GM19467 (cell line): ENCODE data around the gene SH3BP2.
A peak's percentile ranks its signal among the peaks of the same experiment; 100 is the strongest.

Source experiments
- ATAC-seq: cut with Tn5 transposase; IDR thresholded peaks from one replicate; pipeline ENCODE4 v1.9.1; 2021; ENCODE audit warnings: mild to moderate bottlenecking, moderate library complexity; ENCODE audit not compliant: unreplicated experiment

Gene SH3BP2

GRCh38 chr4:2831611-2832308, 38.9 kb downstream of the SH3BP2 start:
- ATAC-seq: no peak

DNA sequence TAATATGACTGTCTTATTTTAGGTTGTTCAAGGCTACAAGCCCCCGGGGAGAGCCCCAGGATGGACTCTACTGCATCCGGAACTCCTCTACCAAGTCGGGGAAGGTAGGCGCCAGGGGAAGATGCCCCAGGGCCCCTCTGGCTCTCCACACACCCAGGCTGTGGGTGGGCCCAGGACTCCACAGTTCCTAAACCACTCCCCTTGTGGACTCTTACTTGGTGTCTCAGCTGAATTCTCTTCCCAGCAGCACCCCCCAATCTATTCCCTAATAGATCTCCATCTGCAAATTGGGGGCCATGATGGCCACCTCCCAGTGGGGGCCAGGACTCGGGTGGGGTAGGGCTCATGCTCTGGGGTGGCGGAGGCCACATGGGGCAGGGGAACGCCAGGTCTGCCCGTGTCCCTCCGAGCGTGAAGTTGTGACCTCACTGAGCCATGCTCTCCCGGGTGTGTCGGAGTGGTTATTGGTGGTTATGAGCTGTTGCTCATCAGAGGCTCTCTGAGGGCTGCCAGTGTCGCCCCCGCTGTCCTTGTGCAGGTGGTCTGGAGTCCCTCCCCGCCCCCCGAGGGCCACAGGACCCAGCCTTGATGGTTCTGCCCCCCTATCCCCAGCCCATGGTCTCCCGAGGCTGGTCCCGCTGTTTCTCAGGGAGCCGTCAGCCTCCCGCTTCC, 39.6 kb downstream of the SH3BP2 start:
- ATAC-seq: peak; percentile 59

- no peak for ATAC-seq
Observed at GRCh38 chr4:2832981-2833670, 40.2 kb downstream of the SH3BP2 start.

- ATAC-seq: no peak
Observed at GRCh38 chr4:2833671-2834000, 40.8 kb downstream of the SH3BP2 start.

DNA sequence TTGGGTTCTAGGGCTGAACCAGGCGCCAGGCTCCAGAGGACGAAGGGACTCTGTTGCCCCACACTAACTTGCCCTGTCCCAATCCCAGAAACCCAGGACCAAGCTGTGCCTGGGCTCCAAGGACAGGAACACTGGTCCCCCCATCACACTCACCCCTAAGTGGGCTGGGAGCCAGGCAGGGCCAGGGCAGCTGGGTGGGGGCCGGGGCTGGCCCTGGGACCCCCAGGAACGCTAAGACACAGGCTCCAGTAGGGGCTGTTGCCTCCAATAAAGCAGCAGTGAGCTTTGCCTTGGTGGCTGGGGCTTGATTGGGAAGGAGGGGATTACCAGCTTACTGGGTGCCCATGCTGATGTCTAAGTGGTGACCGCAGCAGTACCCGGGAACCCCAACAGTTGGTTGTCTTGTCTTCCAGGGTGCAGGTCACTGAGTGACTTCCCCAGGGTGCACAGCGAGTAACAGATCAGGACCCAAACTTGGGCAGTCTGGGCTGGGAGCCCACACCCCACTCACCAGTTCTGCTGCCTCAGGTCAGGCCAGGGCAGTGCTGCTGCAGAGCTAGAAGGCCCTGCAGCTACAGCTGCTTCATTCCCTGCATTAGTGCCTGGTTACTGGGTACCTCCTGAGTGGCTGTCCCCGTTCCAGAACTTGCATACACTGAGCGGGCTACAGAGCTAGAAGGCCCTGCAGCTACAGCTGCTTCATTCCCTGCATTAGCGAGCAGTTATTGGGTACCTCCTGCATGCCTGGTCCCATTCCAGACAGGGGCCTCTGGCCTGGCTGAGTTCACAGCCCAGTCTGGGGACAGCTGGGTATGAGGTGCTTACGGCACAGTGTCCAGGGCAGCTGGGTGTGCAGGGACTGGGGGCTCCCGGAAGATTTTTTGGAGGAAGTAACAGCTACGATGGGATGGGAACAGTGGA, 41.4 kb downstream of the SH3BP2 start:
- ATAC-seq: no peak

DNA sequence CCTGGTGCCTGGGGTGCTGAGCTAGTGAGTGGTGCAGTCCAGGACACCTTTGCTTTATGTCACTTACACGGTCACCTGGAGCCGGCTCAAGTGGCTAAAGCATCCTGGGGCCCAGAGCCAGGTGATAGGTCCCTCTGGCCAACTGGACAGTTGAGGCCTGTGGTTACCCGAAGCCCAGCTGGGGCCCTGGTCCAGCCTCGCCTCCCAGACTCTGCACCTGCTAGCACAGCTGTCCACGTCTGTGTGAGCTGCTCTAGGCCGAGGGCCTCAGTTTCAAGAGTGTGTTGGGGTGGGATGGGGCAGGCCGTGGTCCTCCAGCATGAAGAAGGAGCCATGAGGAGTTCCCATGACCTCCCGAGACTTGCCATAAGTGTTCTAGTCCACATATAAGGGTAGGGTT, 43.1 kb downstream of the SH3BP2 start:
- no peak for ATAC-seq

DNA sequence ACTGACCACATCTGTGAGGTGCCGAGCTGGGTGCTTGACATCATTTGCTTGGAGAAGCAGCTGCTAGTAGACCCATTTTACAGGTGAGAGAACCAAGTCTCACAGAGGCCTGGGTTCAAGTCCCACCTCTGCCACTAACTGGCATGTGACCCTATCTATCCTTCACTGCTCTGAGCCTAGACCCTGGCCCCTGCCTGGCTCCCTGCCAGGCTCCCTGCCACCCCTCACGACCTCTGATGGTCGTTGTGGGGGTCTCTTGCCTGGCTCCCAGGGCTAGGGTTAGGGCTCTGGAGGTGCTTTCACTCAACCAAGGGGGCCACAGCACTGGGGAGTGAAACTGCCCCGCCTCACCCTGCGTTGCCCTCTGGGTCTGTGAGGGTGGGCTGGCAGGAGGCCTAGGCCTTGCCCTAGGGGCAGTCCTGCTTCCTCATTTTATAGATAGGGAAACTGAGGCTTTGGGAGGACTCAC, 43.5 kb downstream of the SH3BP2 start:
- ATAC-seq: no peak

DNA sequence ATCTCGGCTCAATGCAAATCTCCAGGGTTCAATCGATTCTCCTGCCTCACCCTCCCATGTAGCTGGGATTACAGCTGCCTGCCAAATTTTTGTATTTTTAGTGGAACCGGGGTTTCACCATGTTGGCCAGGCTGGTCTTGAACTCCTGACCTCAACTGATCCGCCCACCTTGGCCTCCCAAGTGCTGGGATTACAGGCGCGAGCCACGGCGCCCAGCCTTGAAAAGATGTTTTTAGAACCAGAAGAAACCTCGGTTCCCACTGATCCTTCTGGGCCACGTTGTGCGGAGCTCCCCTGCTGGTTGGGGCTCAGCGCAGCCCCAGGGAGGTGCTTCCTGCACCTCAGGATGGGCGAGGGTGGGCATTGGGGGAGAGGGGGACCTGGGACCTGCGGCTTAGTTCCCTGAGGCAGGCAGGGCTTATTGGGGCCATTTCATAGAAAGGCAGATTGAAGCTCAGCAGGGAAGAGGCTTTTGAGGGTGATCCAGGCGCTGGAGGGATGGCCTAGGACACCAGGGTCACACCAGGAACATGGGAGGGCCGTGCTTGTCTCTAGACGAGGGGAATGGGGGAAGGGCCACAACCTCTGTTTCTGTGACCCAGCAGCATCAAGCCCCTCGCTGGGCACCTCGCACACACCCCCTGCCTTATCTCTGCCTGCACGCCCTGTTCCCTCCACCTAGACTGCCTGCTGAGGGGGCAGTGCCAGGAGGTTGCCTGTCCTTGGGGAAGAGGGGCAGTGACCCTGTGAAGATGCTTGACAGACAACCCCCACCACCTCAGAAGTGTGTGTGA, 44.4 kb downstream of the SH3BP2 start:
- no peak for ATAC-seq

DNA sequence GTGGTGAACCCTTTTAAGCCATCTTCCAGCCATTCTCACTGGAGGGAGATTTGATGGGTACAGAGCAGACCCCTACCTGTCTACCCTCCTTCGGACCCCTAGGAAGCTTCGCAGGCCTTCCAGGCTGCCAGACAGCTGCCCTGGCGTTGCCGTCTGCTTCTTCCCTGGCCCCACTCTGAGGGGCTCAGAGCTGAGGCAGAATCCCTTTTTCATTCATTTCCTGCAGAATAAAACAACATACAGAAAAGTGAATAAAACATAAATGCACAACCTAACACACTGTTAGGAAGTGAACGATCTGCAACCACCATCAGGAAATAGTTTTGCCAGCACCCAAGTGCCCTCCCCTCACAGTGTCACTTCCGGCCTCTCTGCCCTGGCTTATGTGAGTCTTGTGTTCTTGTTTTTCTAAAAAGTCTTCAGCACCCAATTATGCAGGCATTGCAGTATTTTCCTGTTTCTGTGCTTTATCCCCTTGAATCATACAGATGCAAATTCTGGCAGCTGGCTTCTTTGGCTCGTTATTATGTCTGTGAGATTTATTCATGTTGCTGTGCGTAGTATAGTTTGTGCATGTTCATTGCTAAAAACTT, 45.1 kb downstream of the SH3BP2 start:
- no peak for ATAC-seq

DNA sequence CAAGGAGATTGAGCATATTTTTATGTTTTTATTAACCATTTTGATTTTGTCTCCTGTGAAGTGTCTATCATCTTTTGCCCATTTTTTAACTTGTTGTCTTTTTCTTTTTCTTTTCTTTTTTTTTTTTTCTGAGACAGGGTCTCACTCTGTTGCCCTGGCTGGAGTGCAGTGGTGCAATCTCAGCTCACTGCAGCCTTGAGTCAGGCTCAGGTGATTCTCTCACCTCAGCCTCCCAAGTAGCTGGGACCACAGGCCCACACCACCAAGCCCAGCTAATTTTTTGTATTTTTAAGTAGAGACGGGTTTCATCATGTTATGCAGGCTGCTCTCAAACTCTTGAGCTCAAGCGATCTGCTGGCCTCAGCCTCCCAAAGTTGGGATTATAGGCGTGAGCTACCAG, 46.2 kb downstream of the SH3BP2 start:
- no peak for ATAC-seq

DNA sequence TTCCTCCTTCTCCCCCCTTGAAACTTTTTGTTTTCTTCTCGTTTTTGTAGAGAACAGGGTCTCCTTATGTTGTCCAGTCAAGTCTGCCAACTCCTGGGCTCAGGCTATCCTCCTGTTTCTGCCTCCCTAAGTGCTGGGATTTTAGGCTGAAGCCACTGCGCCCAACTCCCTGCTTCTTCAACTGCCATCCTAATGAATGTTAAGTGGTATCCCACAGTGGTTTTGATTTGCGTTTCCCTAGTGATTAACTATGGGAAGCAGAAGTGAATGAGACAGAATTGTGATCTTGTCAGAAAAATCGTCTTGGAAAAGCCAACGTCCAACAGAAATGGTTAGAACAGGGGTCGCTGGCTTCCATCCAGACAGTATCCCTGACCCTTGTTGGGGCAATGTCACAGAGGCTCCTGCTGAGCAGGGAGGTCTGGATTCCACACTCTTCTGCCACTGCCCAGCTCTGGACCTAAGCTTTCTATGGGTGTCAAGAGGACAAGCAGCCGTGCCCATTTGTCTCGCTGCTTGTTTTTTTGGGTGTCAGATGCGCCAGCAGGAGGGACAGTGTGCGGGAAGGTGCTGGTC, 49.9 kb downstream of the SH3BP2 start:
- no peak for ATAC-seq

- ATAC-seq: peak; percentile 79
Observed at GRCh38 chr4:2843263-2843940, 50.5 kb downstream of the SH3BP2 start, which contains the start of gene ADD1. Gene ADD1, plus strand, starts transcription at chr4:2843844. Its CDS starts 32,072 bp downstream, at chr4:2875916.

DNA sequence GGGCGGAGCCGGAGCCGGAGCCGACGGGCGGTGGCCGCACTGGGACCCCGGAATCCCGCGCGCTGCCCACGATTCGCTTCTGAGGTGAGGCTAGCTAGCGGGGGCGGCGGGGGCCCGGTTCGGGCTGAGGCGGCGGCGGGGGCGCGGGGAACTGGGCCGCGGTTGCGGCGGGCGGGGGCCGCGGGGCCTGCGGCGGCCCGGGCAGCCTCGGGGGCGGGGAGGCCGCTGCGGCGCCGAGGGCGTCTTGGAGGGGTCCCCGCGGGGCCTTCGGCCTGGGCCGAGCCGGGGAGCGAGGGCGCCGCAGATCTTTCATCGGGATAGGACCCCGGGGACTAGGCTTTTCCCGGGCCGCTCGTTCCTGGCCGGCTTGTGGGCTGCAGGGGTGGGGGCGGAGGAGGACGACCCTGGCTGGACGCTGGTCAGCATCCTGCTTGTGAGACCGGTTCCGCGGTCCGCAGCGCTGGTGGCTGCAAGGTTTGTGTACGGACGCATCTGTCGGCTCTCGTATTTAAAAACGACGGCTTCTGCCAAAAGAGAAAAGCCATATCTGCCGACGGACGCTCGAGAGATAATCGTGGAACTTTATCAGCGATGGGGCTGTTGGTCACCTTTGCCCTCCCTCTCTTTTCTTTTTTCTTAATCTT, 51.2 kb downstream of the SH3BP2 start:
- ATAC-seq: peak; percentile 17

GRCh38 chr4:2846172-2846571, 53.3 kb downstream of the SH3BP2 start:
- no peak for ATAC-seq

DNA sequence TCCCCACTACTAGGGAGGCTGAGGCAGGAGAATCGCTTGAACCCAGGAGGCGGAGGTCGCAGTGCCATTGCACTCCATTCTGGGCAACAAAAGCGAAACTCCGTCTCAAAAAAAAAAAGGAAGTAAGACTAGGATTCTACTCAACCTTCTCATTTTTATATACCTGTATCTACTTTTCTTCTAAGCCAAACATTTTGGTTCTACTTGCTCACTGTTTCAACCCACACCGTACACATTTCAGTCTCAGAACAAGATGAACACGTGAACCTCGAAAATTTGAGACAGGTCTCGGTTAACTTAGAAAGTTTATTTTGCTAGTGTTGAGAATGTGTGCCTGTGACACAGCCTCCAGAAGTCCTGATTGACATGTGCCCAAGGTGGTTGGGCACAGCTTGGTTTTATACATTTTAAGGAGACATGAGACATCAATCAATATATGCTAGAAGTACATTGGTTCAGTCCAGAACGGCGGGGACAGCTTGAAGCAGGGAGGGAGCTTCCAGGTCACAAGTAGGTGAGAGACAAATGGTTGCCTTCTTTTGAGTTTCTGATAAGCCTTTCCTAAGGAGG, 54.5 kb downstream of the SH3BP2 start:
- no peak for ATAC-seq

DNA sequence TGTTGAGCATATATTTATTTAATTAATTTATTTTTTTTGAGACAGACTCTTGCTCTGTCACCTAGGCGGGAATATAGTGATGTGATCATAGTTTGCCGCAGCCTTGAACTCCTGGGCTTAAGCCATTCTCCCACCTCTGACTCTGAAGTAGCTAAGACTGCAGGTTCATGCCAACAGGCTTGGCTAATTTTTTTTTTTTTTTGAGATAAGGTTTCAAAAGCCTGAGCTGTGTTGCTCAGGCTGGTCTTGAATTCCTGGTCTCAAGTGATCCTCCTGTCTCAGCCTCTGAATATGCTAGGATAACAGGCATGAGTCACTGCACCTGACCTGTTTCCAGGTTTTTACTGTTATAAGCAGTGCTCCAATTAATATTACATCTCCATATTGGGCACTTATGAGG, 55.6 kb downstream of the SH3BP2 start:
- no peak for ATAC-seq

- no peak for ATAC-seq
Observed at GRCh38 chr4:2849267-2850152, 56.6 kb downstream of the SH3BP2 start.
